CD14-positive monocyte (primary cell): ENCODE data around the gene RSPO3. TPM values are rescaled to one million over a fixed set of nuclear protein-coding genes. Genes with fewer than 3 reads are reported as not detected.

ENCODE experiments used
- DNase-seq, 3 donors: peaks; one replicate each; pipeline ENCODE4 v3.0.0-alpha.2; 2011 to 2022
- H2AFZ ChIP-seq: 2 replicates; pipeline ENCODE4 v1.6.0; 2012; ENCODE audit warnings: mild to moderate bottlenecking, low read depth, low read length, inconsistent platforms; ENCODE audit not compliant: insufficient read depth, poor library complexity, severe bottlenecking
- H3K27ac ChIP-seq, 2 donors: 1 replicate in 1 of 2; 2 replicates in 1 of 2; pipeline ENCODE4 v1.5.1; 2012 to 2013; ENCODE audit warnings: low read length in 2 of 2, control low read depth in 1 of 2, inconsistent platforms in 1 of 2, low read depth in 1 of 2, mild to moderate bottlenecking in 1 of 2
- H3K27me3 ChIP-seq, 2 donors: one replicate each; pipeline versions ENCODE4 v1.6.0 to v1.6.1; 2011 to 2013; ENCODE audit warnings: low read length in 2 of 2; ENCODE audit not compliant: control insufficient read depth in 2 of 2, insufficient read depth in 2 of 2
- H3K36me3 ChIP-seq, 2 donors: replicated peaks in 1 of 2; 1 replicate in 1 of 2; 2 replicates in 1 of 2; pipeline versions ENCODE4 v1.5.1 to v1.6.1; 2012 to 2013; ENCODE audit warnings: low read length in 2 of 2, control low read depth in 1 of 2, inconsistent platforms in 1 of 2, mild to moderate bottlenecking in 1 of 2; ENCODE audit not compliant: insufficient read depth in 2 of 2, control insufficient read depth in 1 of 2
- H3K4me1 ChIP-seq, 2 donors: 1 replicate in 1 of 2; 2 replicates in 1 of 2; pipeline versions ENCODE4 v1.5.1 to v1.6.1; 2012 to 2013; ENCODE audit warnings: low read length in 2 of 2, control low read depth in 1 of 2, inconsistent platforms in 1 of 2, mild to moderate bottlenecking in 1 of 2, moderate library complexity in 1 of 2; ENCODE audit not compliant: insufficient read depth in 2 of 2, control insufficient read depth in 1 of 2
- H3K4me2 ChIP-seq: replicated peaks from 2 replicates; pipeline ENCODE3; 2012; ENCODE audit warnings: low read length, moderate library complexity, mild to moderate bottlenecking; ENCODE audit not compliant: poor library complexity, severe bottlenecking; ENCODE audit errors: extremely low read depth
- H3K4me3 ChIP-seq, 3 experiments: fragments of 200-600 bp in 1 of 3; sonication (generic) in 1 of 3; replicated peaks in 1 of 3; 1 replicate in 2 of 3; 2 replicates in 1 of 3; pipeline ENCODE4 v1.5.1; 2011 to 2013; ENCODE audit warnings: low read length in 3 of 3, mild to moderate bottlenecking in 3 of 3, control low read depth in 2 of 3, low read depth in 2 of 3, inconsistent platforms in 1 of 3, moderate library complexity in 1 of 3
- H3K79me2 ChIP-seq: 2 replicates; pipeline ENCODE4 v1.6.0; 2012; ENCODE audit warnings: mild to moderate bottlenecking, control low read depth, inconsistent platforms, low read length, moderate library complexity; ENCODE audit not compliant: insufficient read depth
- H3K9ac ChIP-seq: 2 replicates; pipeline ENCODE4 v1.6.0; 2017; ENCODE audit warnings: low read length, mild to moderate bottlenecking; ENCODE audit not compliant: insufficient read depth, poor library complexity, severe bottlenecking
- H3K9me3 ChIP-seq, 2 donors: replicated peaks in 1 of 2; 1 replicate in 1 of 2; 2 replicates in 1 of 2; pipeline versions ENCODE4 v1.5.1 to v1.6.1; 2012 to 2013; ENCODE audit warnings: low read length in 2 of 2, control low read depth in 1 of 2; ENCODE audit not compliant: control insufficient read depth in 1 of 2, insufficient read depth in 1 of 2
- H4K20me1 ChIP-seq: 2 replicates; pipeline ENCODE4 v1.6.0; 2012; ENCODE audit warnings: mild to moderate bottlenecking, low read length, control low read depth, moderate library complexity; ENCODE audit not compliant: insufficient read depth
- H3K27ac Mint-ChIP-seq, 7 donors: one replicate each; pipeline ENCODE4 v1.8.0; 2020; ENCODE audit warnings: mild to moderate bottlenecking in 7 of 7, mixed read lengths in 7 of 7, moderate library complexity in 6 of 7, inconsistent platforms in 2 of 7
- H3K27me3 Mint-ChIP-seq, 3 donors: one replicate each; pipeline ENCODE4 v1.8.0; 2021 to 2022; ENCODE audit warnings: low read depth in 3 of 3, mild to moderate bottlenecking in 3 of 3, mixed read lengths in 3 of 3, moderate library complexity in 3 of 3, inconsistent platforms in 1 of 3
- H3K36me3 Mint-ChIP-seq, 2 donors: one replicate each; pipeline ENCODE4 v1.8.0; 2020; ENCODE audit warnings: mixed read lengths in 2 of 2, inconsistent platforms in 1 of 2, mild to moderate bottlenecking in 1 of 2
- H3K4me1 Mint-ChIP-seq: one replicate; pipeline ENCODE4 v1.8.0; 2020; ENCODE audit warnings: mild to moderate bottlenecking, mixed read lengths
- H3K4me3 Mint-ChIP-seq, 2 donors: one replicate each; pipeline ENCODE4 v1.8.0; 2020; ENCODE audit warnings: mild to moderate bottlenecking in 2 of 2, mixed read lengths in 2 of 2, moderate library complexity in 1 of 2
- H3K9me3 Mint-ChIP-seq, 7 donors: one replicate each; pipeline ENCODE4 v1.8.0; 2020 to 2022; ENCODE audit warnings: mixed read lengths in 7 of 7, mild to moderate bottlenecking in 6 of 7, moderate library complexity in 6 of 7, inconsistent platforms in 2 of 7
- WGBS: methylation state at CpG from one replicate; pipeline ENCODE4 v1.1.5; 2013; ENCODE audit warnings: missing lambda C conversion rate; ENCODE audit not compliant: insufficient coverage; 5-methylcytosine and 5-hydroxymethylcytosine counted together
- intact Hi-C, 2 donors: fragments of 100-400 bp; cut with micrococcal nuclease; formaldehyde crosslinking; loops; one replicate each; pipeline versions ENCODE4 v1.15.0 to v1.15.1; 2023
- polyA plus RNA-seq, 3 donors: library from polyadenylated mRNA; depleted of rRNA in 1 of 3; unstranded in 2 of 3; stranded (reverse) in 1 of 3; fragments of 300-500 nt in 2 of 3; fragments of >200 nt in 1 of 3; fragmentation: Illumina TruSeq in 2 of 3; gene quantifications; 1 replicate in 2 of 3; 2 replicates in 1 of 3; pipeline ENCODE4 v1.2.3, GENCODE V29; 2012 to 2021
- TF ChIP-seq, protein P1 (sequence below): fragments of 200-600 bp; IDR thresholded peaks from one replicate; pipeline ENCODE4 v1.8.0; 2022; ENCODE audit warnings: antibody characterized with exemption, mild to moderate bottlenecking

Gene RSPO3
- polyA plus RNA-seq, 3 donors = not detected

DNA sequence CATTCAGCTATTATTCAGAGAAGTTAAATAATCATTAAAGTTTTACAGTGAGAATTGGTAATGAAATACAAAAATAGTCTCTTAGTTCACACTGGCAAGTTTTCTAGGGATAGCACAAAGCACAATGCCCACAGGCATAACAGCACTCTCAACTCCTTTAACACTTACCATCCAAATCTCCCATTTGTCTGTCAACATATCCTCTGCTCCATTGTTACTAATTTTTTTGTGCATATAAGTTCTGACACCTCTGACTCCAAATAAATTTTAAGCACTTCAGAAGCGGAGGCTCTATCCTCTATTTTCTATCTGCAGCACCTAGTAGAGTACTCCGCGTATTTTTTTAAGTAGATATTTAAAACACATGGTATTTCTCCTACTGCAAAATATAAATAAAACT, 15.6 kb upstream of the RSPO3 start:
- Mint-ChIP-seq H3K9me3 (peaks cover 0 to 2% (median 0%) of the 10 kb centered on the region in 7 donors), H3K4me1 (peaks cover 22% of the 10 kb centered on the region), H3K36me3 (no peaks in the 10 kb centered on the region), H3K4me3 (no peak overlapping the region), H3K27ac (peak overlapping the region; percentile 50 to 93 (median 80)), H3K27me3 (peaks cover 4 to 12% (median 7%) of the 10 kb centered on the region in 3 donors)
- intact Hi-C loops = no loop called here
- Histone ChIP-seq H3K36me3 (no peaks in the 10 kb centered on the region), H3K9me3 (no peaks in the 10 kb centered on the region), H3K9ac (no peak overlapping the region), H3K4me2 (peak overlapping the region; percentile 1), H3K4me1 (peaks cover 13 to 20% of the 10 kb centered on the region in 2 donors), H2AFZ (no peak overlapping the region), H3K27ac (peak overlapping the region in 1 of 2 donors; percentile 74), H3K79me2 (no peaks in the 10 kb centered on the region), H3K4me3 (peak overlapping the region in 1 of 3 experiments; percentile 21), H4K20me1 (no peaks in the 10 kb centered on the region), H3K27me3 (peaks cover 0 to 2% of the 10 kb centered on the region in 2 donors)
- no peak for DNase-seq
- no CpG with 5 or more reads among the region's 3 CpGs for WGBS
- TF ChIP-seq, protein P1, sequence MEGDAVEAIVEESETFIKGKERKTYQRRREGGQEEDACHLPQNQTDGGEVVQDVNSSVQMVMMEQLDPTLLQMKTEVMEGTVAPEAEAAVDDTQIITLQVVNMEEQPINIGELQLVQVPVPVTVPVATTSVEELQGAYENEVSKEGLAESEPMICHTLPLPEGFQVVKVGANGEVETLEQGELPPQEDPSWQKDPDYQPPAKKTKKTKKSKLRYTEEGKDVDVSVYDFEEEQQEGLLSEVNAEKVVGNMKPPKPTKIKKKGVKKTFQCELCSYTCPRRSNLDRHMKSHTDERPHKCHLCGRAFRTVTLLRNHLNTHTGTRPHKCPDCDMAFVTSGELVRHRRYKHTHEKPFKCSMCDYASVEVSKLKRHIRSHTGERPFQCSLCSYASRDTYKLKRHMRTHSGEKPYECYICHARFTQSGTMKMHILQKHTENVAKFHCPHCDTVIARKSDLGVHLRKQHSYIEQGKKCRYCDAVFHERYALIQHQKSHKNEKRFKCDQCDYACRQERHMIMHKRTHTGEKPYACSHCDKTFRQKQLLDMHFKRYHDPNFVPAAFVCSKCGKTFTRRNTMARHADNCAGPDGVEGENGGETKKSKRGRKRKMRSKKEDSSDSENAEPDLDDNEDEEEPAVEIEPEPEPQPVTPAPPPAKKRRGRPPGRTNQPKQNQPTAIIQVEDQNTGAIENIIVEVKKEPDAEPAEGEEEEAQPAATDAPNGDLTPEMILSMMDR = no peak

DNA sequence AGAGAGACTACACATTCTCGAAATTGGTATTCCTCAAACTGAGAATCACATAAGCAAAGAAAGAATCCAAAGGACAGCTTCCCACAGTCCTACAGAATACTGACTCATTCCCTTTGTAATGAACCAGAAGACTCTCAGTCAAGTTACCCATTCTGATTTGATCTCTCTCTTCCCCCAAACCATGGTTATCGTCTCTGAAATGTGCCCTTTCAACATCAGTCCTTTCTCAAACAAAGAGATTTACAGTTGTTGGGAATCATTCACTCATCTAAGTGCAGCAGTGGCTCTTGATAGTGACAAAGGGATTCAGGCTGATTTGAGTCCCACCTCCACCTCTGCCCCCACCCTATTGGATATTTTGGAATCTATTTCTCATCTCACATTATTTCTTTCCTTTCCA, 15.0 kb upstream of the RSPO3 start:
- TF ChIP-seq, protein P1 = no peak
- H3K4me3 Mint-ChIP-seq = no peak overlapping the region
- peaks cover 0 to 2% of the 10 kb centered on the region in 2 donors for H3K27me3 ChIP-seq
- no peaks in the 10 kb centered on the region for H3K36me3 Mint-ChIP-seq
- no peaks in the 10 kb centered on the region for H4K20me1 ChIP-seq
- no peak overlapping the region for H2AFZ ChIP-seq
- H3K4me3 ChIP-seq = no peak overlapping the region
- WGBS = no CpG with 5 or more reads among the region's 2 CpGs
- peaks cover 4 to 7% (median 7%) of the 10 kb centered on the region in 3 donors for H3K27me3 Mint-ChIP-seq
- H3K79me2 ChIP-seq = no peaks in the 10 kb centered on the region
- no peak overlapping the region for H3K27ac ChIP-seq
- H3K4me1 Mint-ChIP-seq = peaks cover 22% of the 10 kb centered on the region
- no peak overlapping the region for H3K4me2 ChIP-seq
- no peak overlapping the region for H3K9ac ChIP-seq
- no peak for DNase-seq
- H3K9me3 Mint-ChIP-seq = peaks cover 0 to 2% (median 0%) of the 10 kb centered on the region in 7 donors
- peaks cover 13 to 23% of the 10 kb centered on the region in 2 donors for H3K4me1 ChIP-seq
- H3K9me3 ChIP-seq = no peaks in the 10 kb centered on the region
- H3K36me3 ChIP-seq = no peaks in the 10 kb centered on the region
- intact Hi-C loops = no loop called here
- peak overlapping the region in 3 of 7 donors; percentile 7 to 75 (median 66) for H3K27ac Mint-ChIP-seq
